HG03175 (cell line): ENCODE measurements around the gene NDE1.

Source experiments
- ATAC-seq: cut with Tn5 transposase; IDR thresholded peaks from one replicate; pipeline ENCODE4 v1.9.1; 2021; ENCODE audit warnings: mild to moderate bottlenecking, moderate library complexity; ENCODE audit not compliant: unreplicated experiment

The NDE1 gene

DNA sequence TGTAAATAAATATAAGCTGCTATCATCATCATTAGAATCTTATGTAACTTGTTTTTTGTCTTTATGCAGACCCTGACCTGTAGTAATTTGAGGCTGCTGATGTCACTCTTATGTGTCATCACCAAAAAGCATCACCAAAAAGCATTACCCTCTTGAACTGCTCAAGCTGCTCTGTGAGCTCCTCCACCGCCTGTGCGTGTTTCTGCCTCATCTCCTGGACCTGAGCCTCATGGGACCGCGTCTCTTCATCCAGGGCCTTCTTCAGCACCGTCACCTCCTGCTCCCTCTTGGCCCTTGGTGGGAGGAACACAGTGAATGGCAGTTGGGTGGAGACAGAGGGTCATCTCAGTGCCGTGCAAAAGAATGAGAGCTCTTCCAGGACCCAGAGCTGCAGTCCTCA, 82.4 kb downstream of the NDE1 start:
- no peak for ATAC-seq

DNA sequence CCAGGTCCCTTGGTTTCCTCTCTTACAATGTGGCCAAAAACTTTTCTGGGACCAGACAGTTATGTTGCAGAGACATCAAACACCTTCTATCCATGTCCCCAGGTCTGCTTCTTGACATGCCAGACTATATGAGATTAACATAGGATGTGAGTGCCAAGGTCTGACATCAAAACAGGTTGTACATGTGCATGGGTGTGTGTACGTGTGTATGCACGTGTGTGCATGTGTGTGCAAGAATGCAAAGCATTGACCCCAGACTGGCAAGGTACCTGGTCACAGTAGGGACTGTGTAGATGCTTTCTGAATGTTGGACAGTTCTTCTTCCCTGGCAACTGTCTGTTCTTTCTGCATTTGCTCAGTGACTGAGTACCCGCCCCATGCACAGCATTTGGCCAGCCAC, 85.6 kb downstream of the NDE1 start:
- ATAC-seq = no peak

DNA sequence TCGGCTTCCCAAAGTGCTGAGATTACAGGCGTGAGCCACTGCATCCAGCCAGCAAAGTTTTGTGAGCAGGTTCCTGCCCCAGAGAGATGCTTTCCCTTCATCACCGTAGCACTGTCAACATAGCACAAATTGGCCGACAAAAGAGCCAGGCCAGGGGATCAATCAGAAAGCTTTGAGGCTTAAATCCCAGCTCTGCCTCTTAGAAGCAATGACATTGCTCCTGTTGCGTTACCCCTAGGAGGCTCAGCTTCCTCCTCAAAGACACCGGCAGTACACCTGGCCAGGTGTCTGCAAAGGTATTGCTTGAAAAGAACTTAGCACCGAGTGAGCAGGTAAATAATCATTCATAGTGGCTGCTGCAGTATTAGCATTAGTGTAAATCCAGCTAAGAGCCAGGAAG, 86.5 kb downstream of the NDE1 start:
- ATAC-seq = no peak

DNA sequence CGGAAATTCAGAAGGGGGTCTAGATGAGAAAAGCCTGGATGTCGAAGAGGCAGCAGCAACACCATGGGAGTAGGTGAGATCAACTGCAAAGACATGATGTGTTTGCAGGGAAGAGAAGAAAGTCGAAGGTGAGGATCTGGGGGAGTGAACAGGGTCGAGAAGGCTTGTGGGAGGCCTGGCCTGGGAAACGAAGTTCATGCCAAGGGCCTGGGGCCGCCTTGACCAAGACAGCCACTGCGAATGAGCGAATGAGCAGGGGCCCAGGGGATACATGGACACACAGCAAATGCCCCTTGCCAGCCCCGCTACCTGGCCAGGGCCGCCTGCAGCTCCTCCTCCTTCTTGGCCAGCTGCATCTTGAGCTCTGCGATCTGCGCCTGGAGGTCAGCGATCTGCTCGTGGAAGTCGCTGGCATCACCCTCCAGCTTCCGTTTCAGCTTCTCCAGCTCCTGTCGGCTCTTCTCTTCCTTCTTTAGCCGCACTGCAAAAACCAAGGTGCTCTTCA, 87.1 kb downstream of the NDE1 start:
- ATAC-seq = no peak

DNA sequence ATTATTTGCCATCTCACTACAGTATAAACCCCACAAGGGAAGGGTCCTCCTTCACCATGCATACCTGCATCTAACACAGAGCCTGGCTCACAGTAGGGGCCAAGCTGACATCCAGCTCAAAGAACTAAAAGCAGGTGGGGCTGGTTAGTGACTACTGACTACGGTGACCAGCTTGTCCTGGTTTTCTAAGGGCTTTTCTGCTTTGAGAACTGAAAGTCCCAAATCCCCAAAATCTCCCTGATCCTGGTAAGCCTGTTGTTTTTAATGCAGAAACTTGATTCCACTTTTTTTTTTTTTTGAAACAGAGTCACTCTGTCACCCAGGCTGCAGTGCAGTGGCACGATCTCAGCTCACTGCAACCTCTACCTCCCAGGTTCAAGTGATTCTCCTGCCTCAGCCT, 89.4 kb downstream of the NDE1 start:
- ATAC-seq = no peak

DNA sequence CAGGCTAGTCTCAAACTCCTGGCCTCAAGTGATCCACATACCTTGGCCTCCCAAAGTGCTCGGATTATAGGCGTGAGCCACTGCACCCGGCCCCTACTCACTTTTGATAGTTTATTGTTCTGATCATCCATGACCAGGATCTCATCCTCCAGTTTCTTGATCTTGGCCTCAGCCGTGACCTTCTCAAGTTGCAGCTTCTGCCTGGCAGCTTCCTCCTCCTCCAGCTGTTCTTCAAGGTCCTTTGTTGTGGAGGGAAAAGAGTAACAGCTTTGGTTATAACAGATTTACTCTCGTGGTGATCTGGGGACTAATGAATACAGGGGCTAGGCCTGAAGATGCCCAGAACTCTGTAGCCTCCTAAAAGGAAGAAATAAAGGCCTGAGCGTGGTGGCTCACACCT, 89.9 kb downstream of the NDE1 start:
- no peak for ATAC-seq

DNA sequence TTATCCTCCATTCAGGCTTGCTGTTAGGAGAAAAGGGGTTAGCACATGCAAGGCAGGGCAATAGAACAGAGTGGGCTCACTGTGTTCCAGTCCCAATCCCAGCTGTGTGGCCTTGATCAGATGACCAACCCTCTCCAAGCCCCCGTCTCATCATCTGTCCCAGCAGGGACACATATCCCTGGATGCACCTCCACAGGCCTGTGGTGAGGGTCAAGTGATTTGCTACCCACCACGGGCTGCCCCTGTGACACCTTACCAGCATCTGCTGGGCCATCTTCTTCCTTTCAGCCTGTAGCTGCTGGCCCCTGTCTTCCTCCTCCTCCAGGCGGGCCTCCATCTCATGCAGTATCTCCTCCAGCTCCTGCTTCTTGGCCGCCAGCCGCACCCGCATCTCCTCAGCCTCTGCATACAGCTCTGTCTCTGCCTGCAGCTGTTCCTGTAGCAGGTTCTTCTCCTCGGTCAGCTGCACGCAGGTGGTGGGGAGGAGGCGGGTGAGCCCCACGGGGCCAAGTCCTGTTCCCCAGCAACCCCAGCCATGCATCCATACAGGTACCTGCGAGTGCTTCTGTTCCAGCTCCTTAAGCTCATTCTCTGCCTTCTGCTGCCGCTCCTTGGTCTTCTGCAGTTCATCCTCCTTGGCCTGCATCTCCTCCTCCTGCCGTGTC, 91.3 kb downstream of the NDE1 start:
- ATAC-seq = no peak

DNA sequence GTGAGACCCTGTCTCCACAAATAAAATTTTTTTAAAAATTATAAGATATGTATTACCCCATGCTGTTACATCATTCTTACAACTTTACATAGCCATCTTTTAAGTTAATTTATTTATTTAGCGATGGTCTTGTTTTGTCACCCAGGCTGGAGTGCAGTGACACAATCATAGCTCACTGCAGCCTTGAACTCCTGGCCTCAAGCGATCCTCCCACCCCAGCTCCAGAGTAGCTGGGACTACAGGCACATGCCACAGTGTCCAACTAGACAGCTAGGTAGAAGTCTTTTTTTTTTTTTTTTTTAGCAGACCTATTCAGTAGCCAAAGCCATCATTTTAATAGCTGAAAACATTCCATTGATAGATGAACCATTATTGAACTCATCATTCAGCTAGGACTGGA, 92.7 kb downstream of the NDE1 start:
- no peak for ATAC-seq

DNA sequence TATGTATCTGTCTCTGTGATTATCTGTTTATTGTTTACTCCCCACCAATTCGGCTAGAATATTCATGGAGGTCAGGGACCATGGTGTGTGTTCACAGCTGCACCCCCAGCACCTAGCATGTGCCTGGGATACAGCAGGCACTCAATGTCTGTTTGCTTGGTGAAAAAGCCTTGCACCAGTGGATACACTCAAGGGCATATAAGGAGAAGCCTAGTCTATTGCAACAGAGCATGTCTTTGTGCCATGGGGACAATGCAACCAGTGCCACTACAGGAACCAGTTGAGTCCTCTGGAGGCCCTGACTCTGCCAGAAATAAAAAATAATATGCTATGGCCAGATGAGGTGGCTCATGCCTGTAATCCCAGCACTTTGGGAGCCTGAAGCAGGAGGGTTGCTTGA, 93.6 kb downstream of the NDE1 start:
- ATAC-seq = no peak

DNA sequence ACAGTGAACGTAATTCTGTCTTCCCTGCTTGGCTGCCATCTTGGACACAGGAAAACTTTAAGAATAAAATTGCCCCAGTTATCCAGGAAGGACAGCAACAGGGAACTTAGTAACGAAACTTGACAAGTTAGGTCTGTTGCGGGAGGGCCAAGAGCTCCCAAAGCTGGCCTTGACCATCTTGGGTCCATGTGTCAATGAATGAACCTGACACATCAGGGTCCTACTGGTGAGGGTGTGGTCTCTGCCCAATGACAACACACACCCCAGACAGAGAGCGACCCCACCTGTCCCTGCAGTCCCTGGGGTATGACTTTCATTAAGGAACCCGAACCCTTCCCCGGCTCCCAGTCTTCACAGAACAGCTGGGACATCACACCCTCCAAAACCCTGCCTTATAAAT, 96.3 kb downstream of the NDE1 start:
- no peak for ATAC-seq

DNA sequence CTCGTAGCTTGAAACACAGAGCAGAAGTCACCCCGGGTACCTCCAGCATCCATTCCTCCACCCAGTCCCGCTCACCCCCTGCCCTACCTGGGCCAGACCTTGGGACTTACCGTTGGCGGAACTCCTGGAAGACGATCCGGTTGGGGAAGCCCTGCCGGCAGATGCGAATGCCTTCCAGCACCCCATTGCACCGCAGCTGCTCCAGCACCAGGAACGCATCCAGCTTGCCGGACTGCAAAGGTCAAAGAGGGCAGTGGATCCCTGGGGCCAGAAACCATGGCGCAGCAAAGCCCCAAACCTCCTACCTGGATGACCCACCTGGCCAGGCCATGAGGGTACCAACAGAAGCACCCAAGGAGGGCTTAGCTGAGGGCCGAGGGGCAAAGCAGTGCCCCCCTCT, 97.9 kb downstream of the NDE1 start:
- ATAC-seq = no peak

DNA sequence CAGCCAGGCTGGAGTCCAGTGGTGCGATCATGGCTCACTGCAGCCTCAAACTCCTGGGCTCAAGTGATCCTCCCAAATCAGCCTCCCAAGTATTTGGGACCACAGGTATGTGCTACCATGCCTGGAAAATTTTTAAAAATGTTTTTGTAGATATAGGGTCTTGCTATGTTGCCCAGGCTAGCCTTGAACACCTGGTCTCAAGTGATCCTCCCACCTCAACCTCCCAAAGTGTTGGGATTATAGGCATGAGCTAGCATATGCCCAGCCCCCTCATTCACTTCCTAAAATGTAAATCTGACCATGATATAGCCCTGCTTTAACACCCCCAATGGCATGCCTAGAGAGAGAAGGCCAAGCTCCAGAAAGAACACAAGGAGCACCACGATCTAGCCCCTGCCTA, 98.6 kb downstream of the NDE1 start:
- no peak for ATAC-seq

DNA sequence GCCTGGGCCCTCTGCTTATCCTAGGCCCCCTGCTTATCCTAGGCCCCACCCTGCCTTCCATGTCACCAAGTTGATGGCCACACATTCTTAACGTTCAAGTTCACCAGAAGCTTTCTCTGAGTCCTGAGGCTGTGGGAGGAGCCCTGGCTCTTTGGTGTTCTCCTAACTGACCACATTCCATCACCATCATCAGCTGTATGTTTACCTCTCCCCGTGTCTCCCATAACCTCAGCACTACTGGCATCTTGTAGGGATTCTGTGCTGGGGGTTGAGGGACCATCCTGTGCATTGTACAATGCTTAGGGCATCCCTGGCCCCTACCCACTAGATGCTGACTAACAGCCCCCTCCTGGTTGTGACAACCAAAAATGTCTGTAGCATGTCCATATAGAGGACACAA, 99.3 kb downstream of the NDE1 start:
- ATAC-seq = no peak

DNA sequence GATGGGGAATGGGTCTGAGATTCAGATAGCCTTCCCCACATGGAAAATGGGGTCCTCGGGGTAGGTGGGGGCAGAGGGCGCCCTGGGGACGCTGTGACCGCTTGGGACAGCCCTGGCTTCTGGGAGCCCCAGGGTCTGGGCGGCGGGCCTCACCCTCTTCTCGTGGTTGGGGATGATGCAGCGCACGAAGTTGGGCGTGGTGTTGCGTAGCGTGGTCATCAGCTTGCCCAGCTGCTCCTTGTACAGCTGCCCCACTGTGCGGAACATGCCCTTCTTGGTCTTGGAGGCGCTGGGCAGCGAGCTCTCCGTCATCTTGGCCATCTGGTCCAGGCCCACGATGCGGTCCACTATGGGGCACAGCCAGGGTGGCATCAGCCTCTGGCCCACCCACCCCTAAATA, 99.9 kb downstream of the NDE1 start:
- no peak for ATAC-seq

DNA sequence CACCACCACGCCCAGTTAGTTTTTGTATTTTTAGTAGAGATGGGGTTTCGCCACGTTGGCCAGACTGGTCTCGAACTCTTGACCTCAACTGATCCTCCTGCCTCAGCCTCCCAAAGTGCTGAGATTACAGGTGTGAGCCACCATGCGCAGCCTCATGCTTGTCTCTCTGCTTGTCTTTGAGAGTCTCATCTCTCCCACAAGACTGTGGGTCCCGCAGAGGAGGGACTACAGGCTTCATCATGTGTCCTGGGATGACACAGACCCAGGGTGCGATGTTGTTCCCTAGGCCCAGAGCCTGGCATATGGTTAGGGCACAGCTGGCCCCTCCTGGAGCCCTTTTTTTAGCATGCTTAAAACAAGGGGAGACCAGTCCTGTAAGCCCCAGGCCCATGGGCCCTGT, 101.9 kb downstream of the NDE1 start:
- ATAC-seq = no peak

DNA sequence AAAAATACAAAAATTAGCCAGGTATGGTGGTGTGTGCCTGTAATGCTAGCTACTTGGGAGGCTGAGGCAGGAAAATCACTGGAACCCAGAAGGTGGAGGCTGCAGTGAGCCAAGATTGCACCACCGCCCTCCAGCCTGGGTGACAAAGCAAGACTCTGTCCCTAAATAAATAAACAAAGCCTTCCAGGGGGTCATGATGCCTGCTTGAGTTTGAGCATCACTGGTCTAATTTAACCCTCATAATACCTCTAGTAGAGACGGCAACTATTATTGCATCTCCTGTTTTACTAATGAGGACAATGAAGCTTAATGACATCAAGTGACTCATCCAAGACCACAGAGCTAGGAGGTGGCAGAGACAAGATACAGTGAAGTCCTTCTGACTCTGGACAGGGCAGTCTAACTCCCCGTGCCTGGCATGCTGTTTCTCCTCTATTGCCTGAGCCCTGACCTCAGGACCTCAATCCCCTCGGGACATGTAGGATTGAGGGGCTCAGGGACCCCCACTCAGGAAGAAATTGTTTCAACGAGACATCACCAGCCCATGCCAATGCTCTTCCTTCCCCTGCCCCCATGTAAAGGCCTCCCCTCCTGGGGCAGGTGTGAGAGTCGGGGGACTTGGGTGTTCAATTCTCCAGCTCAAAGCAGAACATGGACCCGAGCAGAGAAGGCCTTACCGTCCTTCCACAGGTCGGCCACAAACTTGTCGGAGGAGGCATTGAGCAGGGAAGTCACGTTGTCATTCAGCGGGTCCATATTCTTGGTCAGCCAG, 102.9 kb downstream of the NDE1 start:
- no peak for ATAC-seq

DNA sequence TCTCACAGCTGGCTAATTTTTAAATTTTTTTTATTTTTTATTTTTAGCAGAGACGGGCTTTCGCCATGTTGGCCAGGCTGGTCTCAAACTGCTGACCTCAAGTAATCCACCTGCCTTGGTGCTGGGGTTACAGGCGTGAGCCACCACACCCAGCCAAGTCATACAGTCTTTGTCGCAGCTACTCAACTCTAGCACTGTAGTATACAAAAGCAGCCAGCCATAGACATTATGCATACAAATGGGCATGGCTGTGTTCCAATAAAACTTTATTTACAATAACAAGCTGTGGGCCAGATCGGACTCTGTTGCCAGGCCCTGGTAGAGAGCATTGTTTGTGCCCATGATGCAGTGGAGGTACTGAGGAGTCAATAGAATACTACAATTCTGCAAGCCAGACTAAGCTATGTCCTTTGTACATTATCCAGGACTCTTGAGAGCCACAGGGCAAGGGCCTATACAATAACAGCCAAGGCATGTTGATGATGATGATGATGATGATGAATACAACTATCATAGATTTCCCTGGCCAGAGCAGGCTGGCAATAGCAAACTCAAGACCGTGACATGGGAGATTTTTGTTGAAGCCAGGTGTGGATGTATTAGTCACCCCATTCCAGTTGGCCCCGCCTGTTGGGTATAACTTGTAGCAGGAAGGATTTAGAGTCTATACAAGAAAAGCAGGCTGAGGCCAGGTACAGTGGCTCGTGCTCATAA, 104.9 kb downstream of the NDE1 start:
- ATAC-seq = no peak

DNA sequence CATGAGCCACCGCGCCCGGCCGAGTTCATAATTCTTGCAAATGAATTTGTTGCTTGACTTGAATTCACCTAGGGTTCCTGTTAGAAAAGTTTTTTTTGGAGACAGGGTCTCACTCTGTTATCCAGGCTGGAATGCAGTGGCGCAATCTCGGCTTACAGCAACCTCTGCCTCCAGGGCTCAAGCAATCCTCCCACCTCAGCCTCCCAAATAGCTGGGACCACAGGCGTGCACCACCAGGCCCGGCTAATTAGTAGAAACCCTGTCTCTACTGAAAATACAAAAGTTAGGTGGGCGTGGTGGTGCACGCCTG, 107.0 kb downstream of the NDE1 start:
- ATAC-seq = no peak

DNA sequence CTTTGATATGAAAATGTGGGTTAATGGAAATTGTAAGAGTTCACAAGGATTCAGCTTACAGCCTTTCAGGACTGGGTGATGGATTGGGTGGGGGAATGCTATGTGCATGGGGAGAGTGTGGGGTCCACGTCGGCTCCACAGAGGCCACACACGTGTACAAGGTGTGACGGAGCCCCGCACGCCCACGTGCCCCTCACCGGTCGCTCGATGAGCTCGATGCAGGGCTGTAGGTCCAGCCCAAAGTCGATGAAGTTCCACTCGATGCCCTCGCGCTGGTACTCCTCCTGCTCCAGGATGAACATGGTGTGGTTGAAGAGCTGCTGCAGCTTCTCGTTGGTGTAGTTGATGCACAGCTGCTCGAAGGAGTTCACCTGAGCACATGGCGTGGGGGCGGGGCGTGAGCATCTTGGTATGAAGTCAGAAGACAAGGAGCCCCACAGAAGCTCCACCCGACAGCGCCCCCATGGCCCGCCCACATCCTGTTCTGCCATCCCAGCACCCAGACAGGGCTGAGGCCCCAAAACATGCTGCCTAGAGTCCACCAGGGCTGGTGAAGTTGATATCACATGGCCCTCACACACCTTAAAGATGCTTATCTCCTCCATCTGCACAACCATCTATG, 107.7 kb downstream of the NDE1 start:
- no peak for ATAC-seq

DNA sequence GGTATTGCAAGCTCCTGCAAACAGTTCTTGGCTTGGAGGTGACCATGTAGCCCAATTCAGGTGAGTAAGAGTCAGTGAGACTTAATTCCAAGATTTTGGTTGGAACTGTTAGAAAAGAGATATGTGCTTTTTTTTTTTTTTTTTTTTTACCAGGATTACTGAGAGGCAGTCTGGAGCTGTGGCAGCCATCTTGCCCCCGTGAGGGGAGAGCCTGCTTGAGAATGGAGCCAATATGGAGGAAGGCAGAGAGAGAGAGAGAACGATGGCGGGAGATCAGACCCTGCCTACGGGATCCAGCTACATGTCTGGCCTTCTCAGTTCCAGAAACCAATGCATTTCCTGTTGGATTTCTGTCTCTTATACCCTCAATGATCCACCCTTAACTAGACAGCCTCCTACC, 109.0 kb downstream of the NDE1 start:
- ATAC-seq = no peak

DNA sequence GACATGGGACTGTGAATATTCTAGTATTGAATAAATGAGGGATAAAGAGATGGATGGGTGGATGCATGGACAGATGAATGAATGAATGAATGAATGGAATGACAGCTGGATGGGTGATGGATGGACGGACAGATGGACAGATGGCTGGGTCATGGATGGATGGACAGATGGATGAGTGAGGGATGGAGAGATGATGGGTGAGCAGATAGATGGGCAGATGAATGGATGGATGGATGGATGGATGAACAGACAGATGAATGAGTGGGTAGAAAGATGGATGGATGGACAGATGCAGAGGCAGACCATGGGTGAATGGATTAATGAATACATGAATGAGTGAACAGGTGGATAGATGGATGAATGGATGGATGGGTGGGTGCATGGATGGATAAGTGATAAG, 110.1 kb downstream of the NDE1 start:
- ATAC-seq = no peak

DNA sequence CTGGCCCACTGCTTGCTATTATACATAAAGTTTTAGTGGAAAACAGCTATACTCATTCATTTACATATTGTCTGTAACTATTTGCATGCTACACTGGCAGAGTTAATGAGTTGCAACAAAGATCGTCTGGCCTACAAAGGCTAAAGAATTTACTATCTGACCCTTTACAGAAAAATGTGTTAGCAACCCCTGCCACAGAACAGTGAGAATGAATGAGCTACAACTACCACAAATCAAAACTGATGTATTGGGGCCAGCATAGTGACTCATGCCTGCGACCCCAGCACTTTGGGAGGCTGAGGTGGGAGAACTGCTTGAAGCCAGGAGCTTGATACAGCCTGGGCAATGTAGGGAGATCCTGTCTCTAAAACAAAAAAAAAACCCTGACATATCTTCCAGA, 114.1 kb downstream of the NDE1 start:
- ATAC-seq = no peak
